ENCODE results near the gene COX19.

COX19 gene

DNA sequence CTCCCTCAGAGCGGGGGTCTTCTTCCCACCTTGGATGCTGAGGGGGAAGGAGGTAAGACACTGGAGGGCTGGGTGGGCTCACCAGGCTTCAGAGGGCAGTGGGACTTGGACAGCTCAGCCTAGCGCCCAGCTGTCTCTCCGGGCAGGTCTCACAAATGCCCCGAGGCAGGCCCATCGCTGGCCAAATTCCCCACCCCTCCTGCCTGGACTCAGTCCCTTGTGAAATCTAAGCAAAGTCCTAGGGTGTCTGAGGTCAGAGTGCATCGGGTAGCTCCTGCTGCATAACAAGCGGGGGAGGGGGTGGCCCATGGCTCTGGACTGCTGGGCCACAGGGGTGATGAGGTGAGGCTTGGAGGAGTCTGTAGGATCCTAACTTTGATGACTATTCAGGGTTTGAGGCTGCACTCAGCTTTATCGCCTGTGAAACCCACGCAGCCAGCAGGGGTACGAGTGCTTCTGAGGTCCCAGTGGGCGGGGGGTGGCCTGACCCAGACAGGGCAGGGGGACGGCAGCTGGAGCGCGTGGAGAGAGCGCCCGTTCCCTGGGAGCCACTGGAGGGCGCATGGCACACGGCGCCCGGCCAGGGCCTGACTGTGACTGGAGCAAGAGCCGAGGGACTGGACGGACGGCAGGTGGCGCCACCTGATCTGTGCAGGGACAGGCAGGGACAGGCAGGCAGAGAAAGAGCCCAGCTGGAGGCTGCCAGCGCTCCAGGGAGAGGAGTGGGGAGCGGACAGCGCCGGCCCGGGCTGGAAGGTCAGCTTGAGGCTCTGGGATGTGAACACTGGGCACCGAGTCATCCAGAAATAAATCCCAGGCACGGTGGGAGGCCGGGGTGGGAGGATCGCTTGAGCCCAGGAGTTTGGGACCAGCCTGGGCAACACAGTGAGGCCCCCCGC is 17.6 kb upstream of the COX19 start:
- FAIRE-seq (peak; percentile 31), DNase-seq (ENCODE audit: low spot score) (peak; percentile 81)

DNA sequence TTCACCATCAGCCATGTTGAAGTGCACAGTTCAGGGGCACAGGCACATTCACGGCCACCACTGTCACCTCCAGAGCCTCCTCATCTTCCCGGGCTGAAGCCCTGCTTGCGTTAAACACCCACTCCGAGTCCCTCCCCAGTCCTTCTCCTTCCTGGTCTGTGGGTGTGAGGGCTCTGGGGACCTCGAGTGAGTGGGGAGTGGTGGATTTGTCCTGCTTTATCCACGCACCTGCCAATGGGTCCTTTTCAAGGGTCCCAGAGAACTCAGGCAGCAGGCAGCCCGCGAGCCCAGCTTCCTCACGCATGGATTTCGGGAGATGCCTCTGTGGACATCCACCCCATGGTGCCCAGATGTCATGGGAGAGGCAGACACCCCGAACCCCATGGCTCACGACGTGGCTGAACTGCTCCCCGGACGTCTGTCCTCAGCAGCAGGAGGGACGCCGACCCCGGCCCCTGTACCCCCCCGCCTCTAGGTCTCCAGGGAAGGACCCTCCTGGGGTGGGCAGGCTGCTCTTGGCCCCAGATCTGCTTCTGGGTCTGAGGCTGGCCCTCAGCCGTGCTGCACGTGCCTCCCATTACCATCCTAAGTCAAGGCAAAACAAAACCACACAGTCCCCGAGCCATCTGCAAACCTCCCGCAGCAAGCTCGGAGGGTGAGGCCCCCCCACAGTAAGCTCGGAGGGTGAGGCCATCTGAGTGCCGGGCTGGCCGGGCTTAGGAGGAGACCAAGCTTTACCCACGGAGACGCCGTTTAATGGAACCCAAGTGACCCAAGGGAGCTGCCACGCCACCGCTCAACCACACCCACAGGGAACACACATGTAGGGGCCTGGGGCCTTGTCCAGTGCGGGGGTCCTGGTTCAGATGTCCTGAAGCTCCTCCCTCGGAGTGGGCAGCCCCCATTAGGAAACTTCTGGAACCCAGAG is 16.6 kb upstream of the COX19 start:
- no peak for FAIRE-seq
- DNase-seq (ENCODE audit: low spot score), result no peak

DNA sequence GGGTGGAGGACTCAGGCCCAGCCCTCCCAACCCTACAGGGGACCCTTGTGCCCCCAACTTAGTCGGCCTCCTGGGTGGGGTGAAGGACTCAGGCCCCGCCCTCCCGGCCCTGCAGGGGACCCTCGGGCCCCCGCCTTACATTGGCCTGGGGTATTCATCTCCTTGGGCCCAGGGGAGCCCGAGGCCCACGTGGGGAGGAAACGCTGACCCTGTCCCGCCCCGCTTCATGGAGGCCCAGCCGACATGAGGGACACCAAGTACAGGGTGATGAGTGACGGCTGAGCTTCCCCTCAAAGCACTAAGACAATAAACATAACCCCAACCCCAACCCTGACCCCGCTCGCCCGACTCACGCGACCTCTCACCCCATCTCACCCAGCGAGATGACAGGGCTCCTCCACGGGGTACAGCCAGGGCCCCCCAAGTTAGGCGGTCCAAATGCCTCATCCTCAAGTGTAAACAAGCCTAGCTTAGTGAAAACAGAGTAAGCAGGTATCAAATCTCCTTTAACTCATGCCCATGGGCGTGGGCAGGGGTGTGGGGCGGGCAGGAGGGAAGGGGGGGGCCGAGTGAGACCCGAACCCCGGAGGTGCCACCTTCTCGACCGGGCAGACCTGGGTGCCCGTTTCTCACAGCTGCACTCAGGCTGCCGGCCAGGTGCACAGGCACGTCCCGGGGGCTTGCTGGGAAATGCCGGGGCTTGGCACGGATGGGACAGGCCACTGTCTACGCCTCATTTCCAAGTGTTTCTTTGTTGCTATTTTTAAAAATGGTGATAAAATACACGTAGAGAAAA is 15.8 kb upstream of the COX19 start:
- DNase-seq (ENCODE audit: low spot score) (no peak), FAIRE-seq (no peak)

DNA sequence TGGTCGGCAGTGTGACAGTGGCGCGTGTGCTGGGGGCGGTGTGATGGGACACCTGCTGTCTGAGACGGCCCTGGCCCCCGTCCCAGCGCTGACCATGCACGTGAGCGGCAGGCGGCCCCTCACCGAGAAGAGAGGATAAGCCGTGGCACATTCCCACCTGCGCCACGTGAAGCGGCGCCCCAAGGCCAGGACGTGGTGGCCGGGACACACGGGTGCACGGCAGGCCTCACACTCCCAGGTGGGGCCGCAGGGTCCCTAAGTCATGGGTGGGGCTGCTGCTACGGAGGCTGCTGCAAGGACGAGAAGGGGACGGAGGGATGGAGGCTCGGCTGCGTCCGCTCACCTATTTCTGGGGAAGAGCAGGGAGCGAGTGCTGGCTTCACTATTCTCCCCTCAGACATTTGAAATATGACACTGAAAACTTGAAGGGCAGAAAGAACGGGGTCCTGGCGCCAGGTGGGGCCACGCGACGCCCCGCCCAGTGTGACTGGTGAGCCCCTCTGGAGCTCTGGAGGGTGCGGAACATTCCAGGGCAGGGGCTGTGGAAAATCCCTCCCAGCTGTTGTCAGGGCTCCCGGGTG is 15.1 kb upstream of the COX19 start:
- no peak for FAIRE-seq
- DNase-seq (ENCODE audit: low spot score), result no peak

DNA sequence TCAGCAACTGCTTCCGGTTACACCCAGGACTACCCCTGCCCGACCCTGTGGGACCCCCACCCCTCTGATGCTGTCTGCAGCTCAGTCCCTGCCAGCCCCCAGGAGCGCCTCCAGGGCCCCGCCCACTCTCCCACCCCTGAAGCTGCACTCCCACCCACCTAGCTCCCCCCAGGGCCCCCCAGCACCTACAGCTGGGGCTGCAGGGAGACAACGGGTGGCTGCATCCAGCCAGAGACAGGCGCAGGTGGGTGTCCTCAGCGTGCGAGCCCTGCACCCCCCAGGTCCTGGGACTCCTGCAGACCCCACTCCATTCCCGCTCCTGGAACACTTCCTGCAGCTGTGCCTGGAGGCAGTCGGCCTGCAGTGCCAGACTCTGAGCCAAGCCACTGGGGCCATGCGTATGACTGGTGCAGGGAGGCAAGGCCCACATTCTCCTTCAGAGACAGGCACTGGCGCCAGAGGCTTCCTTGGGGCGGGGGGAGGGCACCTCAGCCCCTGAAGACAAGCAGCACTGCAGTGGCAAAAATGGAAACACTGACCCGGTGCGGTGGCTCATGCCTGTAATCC is 13.7 kb upstream of the COX19 start:
- DNase-seq (ENCODE audit: low spot score), result no peak
- FAIRE-seq, result no peak

DNA sequence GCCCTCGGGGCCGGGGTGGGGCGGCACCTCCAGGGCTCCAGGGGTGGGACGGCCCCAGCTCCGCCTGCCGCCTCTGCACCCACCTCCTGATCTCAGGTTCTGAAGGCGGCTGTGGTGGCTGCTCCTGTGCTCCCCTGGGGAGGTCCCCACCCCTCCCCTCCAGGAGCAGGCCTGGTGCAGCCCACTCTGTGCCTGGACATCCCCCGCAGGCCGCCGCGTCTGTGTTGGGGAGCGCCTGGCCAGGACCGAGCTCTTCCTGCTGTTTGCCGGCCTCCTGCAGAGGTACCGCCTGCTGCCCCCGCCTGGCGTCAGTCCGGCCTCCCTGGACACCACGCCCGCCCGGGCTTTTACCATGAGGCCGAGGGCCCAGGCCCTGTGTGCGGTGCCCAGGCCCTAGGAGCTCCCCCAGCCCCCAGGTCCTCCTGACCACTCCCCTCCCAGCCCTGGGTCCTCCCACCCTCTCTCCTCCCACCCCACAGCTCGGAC is 13.1 kb upstream of the COX19 start:
- no peak for FAIRE-seq
- no peak for DNase-seq (ENCODE audit: low spot score)

DNA sequence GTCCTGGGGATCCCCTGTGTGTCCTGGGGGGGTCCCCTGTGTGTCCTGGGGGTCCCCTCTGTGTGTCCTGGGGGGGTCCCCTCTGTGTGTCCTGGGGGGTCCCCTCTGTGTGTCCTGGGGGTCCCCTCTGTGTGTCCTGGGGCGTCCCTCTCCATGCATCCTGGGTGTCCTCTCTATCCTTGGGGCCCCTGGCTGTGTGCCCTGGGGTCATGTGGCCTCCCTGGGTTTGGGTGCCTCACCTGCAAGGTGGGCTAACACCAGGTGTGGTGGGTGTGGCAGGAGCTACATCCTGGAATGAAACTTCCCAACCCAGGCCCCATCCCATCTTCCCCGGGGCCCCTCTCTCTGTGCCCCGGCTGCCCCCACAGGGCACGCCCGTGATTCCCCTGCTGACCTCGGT is 12.6 kb upstream of the COX19 start:
- FAIRE-seq (no peak), DNase-seq (ENCODE audit: low spot score) (no peak)

DNA sequence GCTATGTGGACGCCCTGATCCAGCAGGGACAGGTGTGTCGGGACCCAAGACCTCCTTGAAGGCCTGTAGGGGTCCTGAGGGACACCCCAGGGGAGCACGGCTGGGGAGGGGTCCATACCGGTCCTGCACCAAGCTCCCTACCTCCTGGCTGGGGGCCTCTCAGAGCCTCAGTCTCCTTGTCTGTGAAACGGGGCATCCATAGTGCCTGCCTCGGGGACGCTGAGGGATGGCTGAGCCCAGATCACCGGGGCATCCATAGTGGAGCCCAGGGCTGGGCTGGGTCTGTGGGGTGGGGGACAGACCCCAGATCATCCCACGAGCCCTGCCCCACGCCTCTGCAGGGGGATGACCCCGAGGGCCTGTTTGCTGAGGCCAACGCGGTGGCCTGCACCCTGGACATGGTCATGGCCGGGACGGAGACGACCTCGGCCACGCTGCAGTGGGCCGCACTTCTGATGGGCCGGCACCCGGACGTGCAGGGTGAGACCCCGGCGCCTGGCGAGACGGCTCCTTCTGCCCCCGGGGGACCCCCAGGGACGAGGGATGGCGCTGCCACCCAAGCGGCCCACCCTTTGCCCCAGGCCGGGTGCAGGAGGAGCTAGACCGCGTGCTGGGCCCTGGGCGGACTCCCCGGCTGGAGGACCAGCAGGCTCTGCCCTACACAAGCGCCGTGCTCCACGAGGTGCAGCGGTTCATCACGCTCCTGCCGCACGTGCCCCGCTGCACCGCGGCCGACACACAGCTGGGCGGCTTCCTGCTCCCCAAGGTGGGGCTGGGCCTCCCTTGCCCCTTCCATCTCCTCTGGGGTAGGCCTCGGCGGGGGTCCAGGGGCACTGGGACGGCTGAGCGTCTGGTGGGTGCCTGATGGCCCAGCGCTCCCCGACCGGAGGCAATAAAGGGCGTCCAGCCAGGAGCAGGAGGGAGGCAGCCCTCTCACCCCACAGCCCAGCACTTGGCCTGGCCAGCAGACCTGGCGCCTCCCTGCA is 11.7 kb upstream of the COX19 start:
- FAIRE-seq (no peak), DNase-seq (ENCODE audit: low spot score) (no peak)

DNA sequence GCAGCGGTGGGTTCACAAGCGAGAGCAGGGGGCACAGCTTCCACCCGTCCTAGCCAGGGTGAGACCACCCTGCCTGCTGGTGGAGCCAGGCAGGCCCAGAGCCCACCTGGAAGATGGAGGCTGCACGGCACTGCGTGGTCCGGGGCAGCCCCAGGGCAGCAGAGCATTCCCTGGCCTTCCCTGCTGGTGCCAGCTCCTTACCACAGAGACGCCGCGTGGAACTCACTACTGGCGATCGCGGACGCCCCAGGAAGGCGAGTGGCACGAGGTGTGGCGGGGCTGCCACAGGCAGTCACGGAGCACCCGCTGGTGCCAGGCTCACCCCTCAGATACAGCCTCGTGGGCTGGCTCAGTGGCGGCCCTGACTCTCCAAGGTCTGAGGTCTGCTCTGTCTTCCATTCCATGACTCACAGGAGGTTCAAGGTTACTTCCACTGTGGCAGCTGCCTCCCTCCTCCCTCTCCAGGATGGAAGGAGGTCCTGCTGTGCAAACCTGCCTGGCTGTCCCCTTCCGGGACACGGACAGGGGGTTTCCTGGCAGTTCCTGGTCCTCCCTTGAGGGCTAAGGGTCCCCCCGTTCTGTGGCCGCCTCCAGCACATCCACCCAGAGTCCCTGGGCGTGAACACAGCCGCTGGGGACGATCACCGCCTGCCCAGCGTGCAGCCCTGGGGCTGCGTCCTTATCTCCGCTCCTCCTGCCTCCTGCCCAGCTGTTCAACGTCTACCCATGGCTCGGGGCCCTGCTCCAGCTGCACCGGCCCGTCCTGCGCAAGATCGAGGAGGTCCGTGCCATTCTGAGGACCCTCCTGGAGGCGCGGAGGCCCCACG is 10.8 kb upstream of the COX19 start:
- DNase-seq (ENCODE audit: low spot score), result peak; percentile 32
- no peak for FAIRE-seq

DNA sequence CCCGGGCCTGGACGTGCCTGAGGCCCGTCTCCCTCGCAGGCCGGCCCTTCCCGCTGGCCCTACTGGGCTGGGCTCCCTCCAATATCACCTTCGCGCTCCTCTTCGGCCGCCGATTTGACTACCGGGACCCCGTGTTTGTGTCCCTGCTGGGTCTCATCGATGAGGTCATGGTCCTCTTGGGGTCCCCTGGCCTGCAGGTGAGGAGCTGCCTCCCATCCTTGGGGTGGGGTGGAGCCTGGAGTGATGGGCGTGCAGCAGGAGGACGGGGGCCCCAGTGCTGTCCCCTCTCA is 9.7 kb upstream of the COX19 start:
- DNase-seq (ENCODE audit: low spot score) (no peak), FAIRE-seq (no peak)

DNA sequence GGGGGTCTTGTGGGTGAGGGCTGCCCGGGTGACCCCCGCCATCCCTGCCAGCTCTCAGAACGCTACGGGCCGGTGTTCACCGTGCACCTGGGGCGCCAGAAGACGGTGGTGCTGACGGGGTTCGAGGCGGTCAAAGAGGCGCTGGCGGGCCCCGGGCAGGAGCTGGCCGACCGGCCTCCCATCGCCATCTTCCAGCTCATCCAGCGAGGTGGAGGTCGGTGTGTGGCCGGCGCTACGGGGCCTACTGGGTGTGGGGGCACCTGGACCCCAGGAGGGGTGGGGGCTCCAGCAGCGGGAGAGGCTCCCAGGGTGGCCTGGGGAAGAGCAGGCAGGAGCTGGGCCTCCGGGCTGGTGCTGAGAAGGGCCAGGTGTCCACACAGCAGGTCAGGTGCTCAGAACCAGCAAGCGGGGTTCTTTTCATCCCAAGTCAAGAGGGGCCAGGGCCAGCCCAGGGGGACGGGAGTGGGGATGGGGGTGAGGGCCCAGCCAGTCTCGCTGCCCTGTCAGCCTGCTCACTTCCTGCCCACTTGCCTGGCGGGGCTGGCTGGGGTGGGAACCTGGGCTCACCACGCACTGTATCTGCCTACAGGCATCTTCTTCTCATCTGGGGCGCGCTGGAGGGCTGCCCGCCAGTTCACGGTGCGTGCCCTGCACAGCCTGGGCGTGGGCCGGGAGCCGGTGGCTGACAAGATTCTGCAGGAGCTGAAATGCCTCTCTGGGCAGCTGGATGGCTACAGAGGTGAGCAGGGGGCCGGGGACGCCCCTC is 9.2 kb upstream of the COX19 start:
- DNase-seq (ENCODE audit: low spot score) (no peak), FAIRE-seq (no peak)

DNA sequence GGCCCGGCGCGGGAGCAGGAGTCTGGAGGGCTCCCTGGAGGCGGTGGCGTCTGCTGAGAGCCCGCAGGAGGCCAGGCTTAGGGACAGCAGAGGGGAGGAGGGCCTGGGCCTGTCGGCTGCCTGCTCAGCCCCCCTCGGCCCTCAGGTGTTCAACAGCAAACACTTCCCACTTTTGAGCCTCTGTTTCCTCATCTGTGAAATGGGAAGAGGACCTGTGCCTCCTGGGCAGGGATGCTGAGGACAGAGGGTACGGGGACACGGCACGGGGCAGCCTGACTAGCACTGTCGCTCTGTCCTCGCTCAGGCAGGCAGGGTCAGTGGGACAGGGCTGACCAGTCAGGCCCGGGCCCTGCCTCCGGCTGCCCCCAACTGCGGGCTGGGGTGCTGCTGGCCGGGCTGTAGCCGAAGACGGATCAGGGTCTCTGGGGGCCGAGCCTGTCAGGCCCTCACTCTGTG is 8.3 kb upstream of the COX19 start:
- DNase-seq (ENCODE audit: low spot score), result no peak
- FAIRE-seq, result no peak

DNA sequence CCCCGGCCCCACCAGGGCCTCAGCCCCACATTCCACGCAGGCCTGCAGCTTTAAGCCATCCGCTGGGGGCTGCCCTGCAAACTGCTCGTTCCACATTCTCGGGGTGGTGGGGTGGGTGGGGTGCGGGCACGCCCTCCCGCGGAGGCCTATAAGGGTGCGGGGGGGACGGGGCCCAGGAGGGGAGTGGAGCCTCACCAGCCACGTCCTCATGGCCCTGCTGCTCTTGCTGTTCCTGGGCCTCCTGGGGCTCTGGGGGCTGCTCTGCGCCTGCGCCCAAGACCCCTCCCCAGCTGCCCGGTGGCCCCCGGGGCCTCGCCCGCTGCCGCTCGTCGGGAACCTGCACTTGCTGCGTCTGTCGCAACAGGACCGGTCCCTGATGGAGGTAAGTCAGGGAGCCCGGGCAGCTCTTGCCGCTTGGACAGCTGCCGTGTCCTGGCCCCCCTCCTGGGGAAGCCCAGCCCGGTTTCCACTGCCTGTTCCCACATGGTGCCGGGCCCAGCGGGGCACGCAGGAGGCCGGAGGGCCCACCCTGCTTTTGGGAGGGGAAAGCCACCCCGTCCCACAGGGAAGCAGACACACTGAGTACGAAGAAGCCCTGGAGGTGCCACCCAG is 7.8 kb upstream of the COX19 start, which contains the start of gene CYP2W1:
CYP2W1 (plus strand) TSS at position 178 of the 612 bp plus-strand sequence; CDS start at position 209, 31 bp downstream.
- DNase-seq (ENCODE audit: low spot score), result no peak
- no peak for FAIRE-seq

DNA sequence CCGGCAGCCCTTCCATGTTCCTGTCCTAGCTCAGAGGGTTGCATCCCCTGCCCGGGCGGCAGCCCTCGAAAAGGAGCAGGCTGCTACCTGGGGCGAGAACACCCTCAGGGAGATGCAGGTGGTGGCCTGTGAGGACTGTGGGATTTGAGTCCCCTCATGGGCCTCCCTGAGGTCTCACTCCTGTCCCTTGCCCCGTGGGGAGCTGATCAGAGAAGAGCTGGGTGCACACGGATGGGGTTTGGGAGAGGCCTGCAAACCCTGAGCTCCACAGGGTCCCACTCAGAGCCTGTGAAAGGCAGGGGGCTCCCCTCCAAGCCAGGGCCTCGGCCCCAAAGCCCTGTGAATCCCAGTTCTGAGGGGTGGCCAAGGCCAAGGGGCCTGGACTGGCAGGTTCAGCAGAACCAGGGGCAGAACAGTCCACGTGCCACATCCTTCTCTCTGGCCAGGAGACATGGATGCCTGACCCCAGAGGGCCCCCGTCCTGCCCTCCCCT is 7.2 kb upstream of the COX19 start:
- no peak for DNase-seq (ENCODE audit: low spot score)
- FAIRE-seq, result no peak

DNA sequence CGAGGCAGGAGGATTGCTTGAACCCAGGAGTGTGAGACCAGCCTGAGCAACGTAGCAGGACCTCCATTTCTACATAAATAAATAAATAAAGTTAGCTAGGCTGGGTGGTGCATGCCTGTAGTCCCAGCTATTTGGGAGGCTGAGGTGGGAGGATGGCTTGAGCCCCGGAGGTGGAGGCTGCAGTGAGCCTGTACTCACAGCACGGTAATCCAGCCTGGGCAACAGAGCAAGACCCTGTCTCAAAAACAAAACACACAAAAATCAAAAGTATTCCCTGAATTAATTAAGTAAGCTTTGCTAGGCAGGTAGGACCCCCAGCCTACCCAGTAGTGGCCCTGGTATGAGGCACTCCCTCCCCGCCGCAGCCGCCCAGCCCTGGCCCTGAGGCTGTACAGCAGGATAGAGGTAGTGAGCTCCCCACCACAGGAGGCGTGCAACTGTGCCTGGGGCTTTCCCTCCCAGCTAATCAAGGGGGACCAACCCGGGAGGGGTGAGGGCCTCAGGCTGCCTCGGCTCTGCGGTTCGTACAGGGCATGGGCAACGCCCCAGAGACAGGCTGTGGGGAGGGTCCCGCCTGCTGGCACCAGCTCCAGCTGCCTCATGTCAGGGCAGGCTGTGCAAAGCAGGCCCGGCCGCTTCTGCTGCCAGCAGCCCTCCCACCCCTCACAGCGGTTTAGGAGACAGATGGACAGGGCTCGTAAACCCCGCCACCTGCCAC is 6.6 kb upstream of the COX19 start:
- FAIRE-seq (no peak), DNase-seq (ENCODE audit: low spot score) (no peak)

DNA sequence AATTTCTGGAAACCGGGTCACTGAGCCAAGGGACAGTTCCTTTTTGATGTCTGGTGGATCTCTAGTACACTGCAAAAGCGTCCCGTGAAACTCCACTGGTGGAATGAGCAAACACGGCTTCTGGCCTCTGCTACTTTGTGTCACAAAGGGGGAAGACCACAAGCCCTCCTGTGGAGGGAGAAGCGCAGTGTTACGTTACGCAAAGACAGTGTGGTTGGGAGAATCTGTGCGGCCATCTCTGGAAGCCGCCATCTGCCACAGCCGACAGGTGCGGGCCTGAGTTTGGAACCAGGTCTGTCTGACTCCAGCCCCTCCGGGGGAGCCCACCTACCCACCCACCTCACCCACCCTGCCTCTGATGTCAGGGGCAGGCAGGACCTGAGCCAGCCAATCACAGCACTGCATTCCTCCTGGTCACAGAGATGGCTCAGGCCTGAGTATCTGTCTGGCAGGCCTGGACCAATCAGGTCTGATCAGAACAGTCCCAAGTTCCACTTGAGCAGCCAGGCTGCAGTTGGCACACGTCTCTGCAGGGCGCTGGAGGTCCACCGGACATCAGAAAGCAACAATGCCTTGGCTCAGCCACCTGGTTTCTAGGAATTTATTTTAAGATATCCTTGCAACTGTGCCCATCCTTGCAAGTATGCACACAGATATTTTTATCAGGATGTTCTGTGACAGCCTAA is 4.7 kb upstream of the COX19 start:
- no peak for FAIRE-seq

More for the DNA sequence above, 4.7 kb upstream of the COX19 start:
- DNase-seq (ENCODE audit: low spot score), result peak; percentile 19
